Measurements from ENCODE around the gene MCRIP2. TPM values are rescaled to one million over a fixed set of nuclear protein-coding genes. Genes with fewer than 3 reads are reported as not detected.

The MCRIP2 gene
- total and polyA plus RNA-seq, 9 donors = 0.98 to 42.3 (median 31.2) TPM

DNA sequence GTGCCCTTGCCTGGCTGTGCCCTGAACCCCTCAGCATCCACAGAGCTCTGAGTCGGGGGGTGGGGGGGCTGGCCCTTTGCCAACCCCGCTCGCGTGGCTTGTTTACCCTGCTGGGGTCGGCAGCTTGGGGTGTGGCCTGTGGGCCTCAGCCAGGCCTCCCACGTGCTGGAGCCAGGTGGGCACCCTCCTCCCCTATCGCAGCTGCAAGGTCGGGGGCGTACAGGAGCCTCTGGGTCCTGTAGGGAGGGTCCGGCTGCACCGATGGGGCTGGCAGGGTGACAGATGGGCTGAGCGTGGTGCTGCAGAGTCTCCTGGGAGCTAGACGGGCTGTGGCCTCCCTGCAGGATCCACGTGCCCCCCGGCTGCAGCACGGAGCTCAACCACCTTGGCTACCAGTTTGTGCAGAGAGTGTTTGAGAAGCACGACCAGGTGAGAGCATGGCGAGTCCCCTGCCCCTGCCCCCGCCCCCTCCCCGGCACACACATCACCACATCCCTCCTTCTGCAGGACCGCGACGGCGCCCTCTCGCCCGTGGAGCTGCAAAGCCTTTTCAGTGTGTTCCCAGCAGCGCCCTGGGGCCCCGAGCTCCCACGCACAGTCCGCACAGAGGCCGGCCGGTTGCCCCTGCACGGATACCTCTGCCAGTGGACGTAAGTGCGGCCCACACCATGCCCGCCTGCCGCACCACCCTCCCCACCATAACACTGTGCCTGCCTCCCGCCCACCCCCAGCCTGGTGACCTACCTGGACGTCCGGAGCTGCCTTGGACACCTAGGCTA is 29.9 kb downstream of the MCRIP2 start:
- 75 to 77% (median 76%) methylated on average over 28 to 40 of the region's 40 CpGs for WGBS, 3 donors
- Histone ChIP-seq H3K27ac (no peak overlapping the region), H3K4me1 (ENCODE audit: insufficient read depth) (peaks cover 15% of the 10 kb centered on the region), H3K4me3 (no peak overlapping the region), H3K36me3 (no peaks in the 10 kb centered on the region), H3K27me3 (no peaks in the 10 kb centered on the region), H3K9me3 (no peaks in the 10 kb centered on the region)
- DNase-seq = no peak
- TF ChIP-seq POLR2A (IDR thresholded peaks at IDR 0.05) (no peak), EP300 (IDR thresholded peaks at IDR 0.05) (no peak)
- TF ChIP-seq, protein P1, sequence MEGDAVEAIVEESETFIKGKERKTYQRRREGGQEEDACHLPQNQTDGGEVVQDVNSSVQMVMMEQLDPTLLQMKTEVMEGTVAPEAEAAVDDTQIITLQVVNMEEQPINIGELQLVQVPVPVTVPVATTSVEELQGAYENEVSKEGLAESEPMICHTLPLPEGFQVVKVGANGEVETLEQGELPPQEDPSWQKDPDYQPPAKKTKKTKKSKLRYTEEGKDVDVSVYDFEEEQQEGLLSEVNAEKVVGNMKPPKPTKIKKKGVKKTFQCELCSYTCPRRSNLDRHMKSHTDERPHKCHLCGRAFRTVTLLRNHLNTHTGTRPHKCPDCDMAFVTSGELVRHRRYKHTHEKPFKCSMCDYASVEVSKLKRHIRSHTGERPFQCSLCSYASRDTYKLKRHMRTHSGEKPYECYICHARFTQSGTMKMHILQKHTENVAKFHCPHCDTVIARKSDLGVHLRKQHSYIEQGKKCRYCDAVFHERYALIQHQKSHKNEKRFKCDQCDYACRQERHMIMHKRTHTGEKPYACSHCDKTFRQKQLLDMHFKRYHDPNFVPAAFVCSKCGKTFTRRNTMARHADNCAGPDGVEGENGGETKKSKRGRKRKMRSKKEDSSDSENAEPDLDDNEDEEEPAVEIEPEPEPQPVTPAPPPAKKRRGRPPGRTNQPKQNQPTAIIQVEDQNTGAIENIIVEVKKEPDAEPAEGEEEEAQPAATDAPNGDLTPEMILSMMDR (IDR thresholded peaks at IDR 0.05) = no peak
- intact Hi-C loops (cut with DNase I) = no loop called here

DNA sequence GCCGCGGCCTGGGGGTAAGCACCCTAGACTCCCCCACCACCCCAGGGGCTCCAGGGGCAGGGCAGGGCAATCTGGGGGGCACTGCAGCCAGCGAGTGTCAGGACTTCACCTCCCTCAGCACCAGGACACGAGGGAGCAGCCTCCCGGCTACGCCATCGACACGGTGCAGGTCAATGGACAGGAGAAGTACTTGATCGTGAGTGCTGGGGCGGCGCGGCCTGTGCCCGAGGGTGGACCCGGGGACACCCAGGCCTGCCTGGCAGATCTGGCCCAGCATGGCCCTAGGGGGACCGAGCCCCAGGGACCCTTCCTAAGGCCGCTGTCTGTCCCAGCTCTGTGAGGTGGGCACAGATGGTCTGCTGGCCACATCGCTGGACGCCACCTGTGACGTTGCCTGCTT is 30.7 kb downstream of the MCRIP2 start:
- H3K4me3 ChIP-seq = no peak overlapping the region
- no peak overlapping the region for H3K27ac ChIP-seq
- no peaks in the 10 kb centered on the region for H3K27me3 ChIP-seq
- no peak for TF ChIP-seq POLR2A (IDR thresholded peaks at IDR 0.05)
- TF ChIP-seq, protein P1 (IDR thresholded peaks at IDR 0.05) = no peak
- TF ChIP-seq EP300 (IDR thresholded peaks at IDR 0.05) = no peak
- DNase-seq = no peak
- no peaks in the 10 kb centered on the region for H3K9me3 ChIP-seq
- H3K4me1 ChIP-seq (ENCODE audit: insufficient read depth) = peaks cover 13% of the 10 kb centered on the region
- no peaks in the 10 kb centered on the region for H3K36me3 ChIP-seq
- 90 to 94% (median 91%) methylated on average over 13 to 19 of the region's 19 CpGs for WGBS, 3 donors
- intact Hi-C loops (cut with DNase I) = no loop called here

DNA sequence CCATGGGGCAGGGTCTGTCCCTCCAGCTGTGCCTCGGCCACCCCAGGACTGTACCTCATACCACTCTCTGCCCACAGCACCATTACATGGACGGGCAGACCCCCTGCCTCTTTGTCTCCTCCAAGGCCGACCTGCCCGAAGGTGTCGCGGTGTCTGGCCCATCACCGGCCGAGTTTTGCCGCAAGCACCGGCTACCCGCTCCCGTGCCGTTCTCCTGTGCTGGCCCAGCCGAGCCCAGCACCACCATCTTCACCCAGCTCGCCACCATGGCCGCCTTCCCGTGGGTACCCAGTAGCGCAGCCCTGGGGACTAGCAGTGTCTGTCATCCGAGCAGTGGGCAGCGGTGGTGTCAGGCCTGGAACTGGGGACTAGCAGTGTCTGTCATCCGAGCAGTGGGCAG is 31.2 kb downstream of the MCRIP2 start:
- Histone ChIP-seq H3K36me3 (no peaks in the 10 kb centered on the region), H3K4me1 (ENCODE audit: insufficient read depth) (peaks cover 12% of the 10 kb centered on the region), H3K27ac (no peak overlapping the region), H3K4me3 (no peak overlapping the region), H3K27me3 (no peaks in the 10 kb centered on the region), H3K9me3 (no peaks in the 10 kb centered on the region)
- no peak for DNase-seq
- WGBS, 3 donors = 93 to 94% (median 93%) methylated on average over 16 to 21 of the region's 21 CpGs
- TF ChIP-seq EP300 (IDR thresholded peaks at IDR 0.05) = no peak
- no peak for TF ChIP-seq POLR2A (IDR thresholded peaks at IDR 0.05)
- TF ChIP-seq, protein P1 (IDR thresholded peaks at IDR 0.05) = no peak
- intact Hi-C loops (cut with DNase I) = no loop called here

DNA sequence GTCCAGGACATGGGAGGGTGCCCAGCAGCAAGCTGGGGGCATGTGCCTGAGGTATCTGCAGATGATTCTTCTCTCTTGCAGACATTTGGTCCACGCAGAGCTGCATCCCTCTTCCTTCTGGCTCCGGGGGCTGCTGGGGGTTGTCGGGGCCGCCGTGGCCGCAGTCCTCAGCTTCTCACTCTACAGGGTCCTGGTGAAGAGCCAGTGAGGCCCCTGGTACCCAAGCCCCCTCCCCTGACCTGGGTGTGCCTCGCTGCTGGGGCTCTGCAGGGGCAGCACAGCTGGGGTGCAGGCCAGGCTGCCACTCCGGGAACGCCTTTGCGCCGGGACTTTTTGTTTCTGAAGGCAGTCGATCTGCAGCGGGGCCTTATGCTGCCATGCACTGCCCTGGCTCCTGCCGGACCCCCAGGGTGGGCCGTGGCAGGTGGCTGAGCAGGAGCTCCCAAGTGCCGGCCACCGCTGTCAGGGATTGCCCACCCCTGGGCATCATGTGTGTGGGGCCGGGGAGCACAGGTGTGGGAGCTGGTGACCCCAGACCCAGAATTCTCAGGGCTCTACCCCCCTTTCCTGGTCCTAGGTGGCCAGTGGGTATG is 31.9 kb downstream of the MCRIP2 start:
- Histone ChIP-seq H3K4me3 (no peak overlapping the region), H3K27ac (no peak overlapping the region), H3K9me3 (no peaks in the 10 kb centered on the region), H3K36me3 (no peaks in the 10 kb centered on the region), H3K27me3 (no peaks in the 10 kb centered on the region), H3K4me1 (ENCODE audit: insufficient read depth) (peaks cover 12% of the 10 kb centered on the region)
- 83 to 90% (median 87%) methylated on average over 12 to 18 of the region's 18 CpGs for WGBS, 3 donors
- DNase-seq = no peak
- TF ChIP-seq EP300 (IDR thresholded peaks at IDR 0.05) = no peak
- intact Hi-C loops (cut with DNase I) = no loop called here
